IMR-90 (cell line): ENCODE measurements around the gene RAI2. TPM values are rescaled to one million over a fixed set of nuclear protein-coding genes. Genes with fewer than 3 reads are reported as not detected.

Experiments used
- ATAC-seq: fragments of 200-7000 bp; cut with Tn5 transposase; 2 replicates; pipeline ENCODE4 v1.9.1; 2020; ENCODE audit warnings: low read depth, mild to moderate bottlenecking, moderate library complexity
- BruUV-seq: library from RNA; stranded (reverse); fragments of 400-500 nt; replicated peaks from 2 replicates; lab custom pipeline; 2021; lab: Mats Ljungman, UMichigan
- CTCF ChIA-PET: fragments of 300-600 bp; formaldehyde crosslinking; extraction: SDS; loops from one replicate; lab custom pipeline; 2021; ENCODE audit warnings: antibody characterized with exemption; lab: Yijun Ruan, JAX
- POLR2A ChIA-PET: fragments of 300-600 bp; sonication (Branson Sonifier 250); formaldehyde crosslinking; loops from one replicate; lab custom pipeline; 2022; ENCODE audit warnings: antibody characterized with exemption; ENCODE audit not compliant: unreplicated experiment; lab: Charles Lee
- DNase-seq: peaks from one replicate; pipeline ENCODE4 v3.0.0; 2013
- H2AFZ ChIP-seq: replicated peaks from 2 replicates; pipeline ENCODE3; 2013; ENCODE audit warnings: low read length, mild to moderate bottlenecking; ENCODE audit not compliant: poor library complexity
- H2AK5ac ChIP-seq: 2 replicates; pipeline ENCODE4 v1.6.1; 2013; ENCODE audit warnings: low read depth, low read length, inconsistent platforms
- H2AK9ac ChIP-seq: replicated peaks from 2 replicates; pipeline ENCODE3; 2013; ENCODE audit warnings: mild to moderate bottlenecking, low read depth, low read length, moderate library complexity; ENCODE audit not compliant: poor library complexity
- H2BK120ac ChIP-seq: 2 replicates; pipeline ENCODE4 v1.6.1; 2013; ENCODE audit warnings: low read depth, low read length, inconsistent platforms
- H2BK15ac ChIP-seq: 3 replicates; pipeline ENCODE4 v1.6.1; 2013; ENCODE audit warnings: low read depth, low read length, inconsistent platforms
- H2BK20ac ChIP-seq: 2 replicates; pipeline ENCODE4 v1.6.1; 2013; ENCODE audit warnings: low read depth, mild to moderate bottlenecking, inconsistent platforms, low read length, moderate library complexity
- H2BK5ac ChIP-seq: 2 replicates; pipeline ENCODE4 v1.6.1; 2013; ENCODE audit warnings: mild to moderate bottlenecking, low read depth, low read length, inconsistent platforms; ENCODE audit not compliant: poor library complexity, severe bottlenecking
- H3K14ac ChIP-seq: replicated peaks from 2 replicates; pipeline ENCODE4 v1.6.1; 2013; ENCODE audit warnings: low read depth, low read length, inconsistent platforms
- H3K18ac ChIP-seq: 2 replicates; pipeline ENCODE4 v1.6.1; 2013; ENCODE audit warnings: low read depth, low read length, control low read depth
- H3K23ac ChIP-seq: 2 replicates; pipeline ENCODE4 v1.6.1; 2013; ENCODE audit warnings: low read depth, low read length, inconsistent platforms
- H3K27ac ChIP-seq: 2 replicates; pipeline ENCODE4 v1.5.1; 2013; ENCODE audit warnings: mild to moderate bottlenecking, control low read depth, low read length; ENCODE audit not compliant: insufficient read depth
- H3K27me3 ChIP-seq: 2 replicates; pipeline ENCODE4 v1.6.1; 2013; ENCODE audit warnings: low read length; ENCODE audit not compliant: control insufficient read depth, insufficient read depth
- H3K36me3 ChIP-seq: 2 replicates; pipeline ENCODE4 v1.6.1; 2013; ENCODE audit warnings: low read length, mixed read lengths; ENCODE audit not compliant: control insufficient read depth, insufficient read depth
- H3K4ac ChIP-seq: 2 replicates; pipeline ENCODE4 v1.6.1; 2013; ENCODE audit warnings: low read depth, low read length, inconsistent platforms
- H3K4me1 ChIP-seq: 2 replicates; pipeline ENCODE4 v1.6.1; 2013; ENCODE audit warnings: low read length, mixed read lengths; ENCODE audit not compliant: control insufficient read depth, insufficient read depth
- H3K4me2 ChIP-seq: 2 replicates; pipeline ENCODE4 v1.6.1; 2013; ENCODE audit warnings: low read depth, mild to moderate bottlenecking, control low read depth, low read length, moderate library complexity
- H3K4me3 ChIP-seq: 2 replicates; pipeline ENCODE4 v1.5.1; 2013; ENCODE audit warnings: low read depth, mild to moderate bottlenecking, control low read depth, low read length, moderate library complexity; ENCODE audit not compliant: insufficient read depth
- H3K56ac ChIP-seq: 2 replicates; pipeline ENCODE4 v1.6.1; 2013; ENCODE audit warnings: low read length, inconsistent platforms; ENCODE audit not compliant: insufficient read depth; ENCODE audit errors: extremely low read depth
- H3K79me1 ChIP-seq, 2 experiments: 2 replicates each; pipeline ENCODE4 v1.6.1; 2013; ENCODE audit warnings: low read length in 2 of 2, inconsistent platforms in 1 of 2, low read depth in 1 of 2
- H3K9ac ChIP-seq: 2 replicates; pipeline ENCODE4 v1.6.1; 2013; ENCODE audit warnings: low read depth, low read length, control low read depth
- H3K9me1 ChIP-seq: 2 replicates; pipeline ENCODE4 v1.6.1; 2013; ENCODE audit warnings: low read length, inconsistent platforms; ENCODE audit not compliant: insufficient read depth
- H3K9me3 ChIP-seq: 2 replicates; pipeline ENCODE4 v1.6.1; 2013; ENCODE audit warnings: low read length; ENCODE audit not compliant: control insufficient read depth, insufficient read depth
- H4K20me1 ChIP-seq: 2 replicates; pipeline ENCODE4 v1.6.1; 2013; ENCODE audit warnings: low read length, inconsistent platforms; ENCODE audit not compliant: insufficient read depth
- H4K5ac ChIP-seq: 2 replicates; pipeline ENCODE4 v1.6.1; 2013; ENCODE audit warnings: mild to moderate bottlenecking, low read depth, low read length, control low read depth
- H4K8ac ChIP-seq, 2 experiments: 2 replicates each; pipeline ENCODE4 v1.6.1; 2013; ENCODE audit warnings: low read depth in 2 of 2, low read length in 2 of 2, control low read depth in 1 of 2, inconsistent platforms in 1 of 2
- H4K91ac ChIP-seq: 2 replicates; pipeline ENCODE4 v1.6.1; 2013; ENCODE audit warnings: low read depth, low read length, inconsistent platforms; ENCODE audit not compliant: insufficient read depth
- BHLHE40 ChIP-seq: fragments of 150-350 bp; IDR thresholded peaks from 2 replicates; pipeline ENCODE4 v1.6.1; 2016; ENCODE audit warnings: mild to moderate bottlenecking, low read depth, low read length
- CEBPB ChIP-seq: IDR thresholded peaks from 2 replicates; pipeline ENCODE4 v1.6.1; 2012; ENCODE audit warnings: low read depth, low read length, improper control_type of control experiment
- CHD1 ChIP-seq: IDR thresholded peaks from 2 replicates; pipeline ENCODE4 v1.6.1; 2012; ENCODE audit warnings: low read depth, low read length, improper control_type of control experiment
- CTCF ChIP-seq: conservative IDR thresholded peaks from 2 replicates; pipeline ENCODE4 v1.5.1; 2012; ENCODE audit warnings: mild to moderate bottlenecking, low read depth, low read length, improper control_type of control experiment
- MAFK ChIP-seq: IDR thresholded peaks from 2 replicates; pipeline ENCODE4 v1.6.1; 2012; ENCODE audit warnings: low read depth, low read length, improper control_type of control experiment
- RAD21 ChIP-seq: IDR thresholded peaks from 2 replicates; pipeline ENCODE4 v1.6.1; 2012; ENCODE audit warnings: low read length, improper control_type of control experiment
- RFX5 ChIP-seq: IDR thresholded peaks from 2 replicates; pipeline ENCODE4 v1.8.0; 2012; ENCODE audit warnings: low read depth, mild to moderate bottlenecking, low read length, moderate library complexity
- SMC3 ChIP-seq: fragments of 150-350 bp; IDR thresholded peaks from 2 replicates; pipeline ENCODE4 v1.6.1; 2016; ENCODE audit warnings: low read depth, mild to moderate bottlenecking, antibody characterized with exemption, low read length, moderate library complexity
- WGBS, 2 experiments: methylation state at CpG; one replicate each; pipeline versions ENCODE4 v1.1.5 to v1.1.7; 2013; ENCODE audit warnings: missing lambda C conversion rate in 2 of 2; ENCODE audit not compliant: insufficient read length in 1 of 2; ENCODE audit errors: extremely low coverage in 2 of 2; 5-methylcytosine and 5-hydroxymethylcytosine counted together
- dilution Hi-C: fragments of 300-500 bp; cut with HindIII; formaldehyde crosslinking; loops from one replicate; pipeline ENCODE4 v1.14.3; 2018; ENCODE audit warnings: low sequenced_read_pairs; ENCODE audit not compliant: unreplicated experiment
- in situ Hi-C: fragments of 300-500 bp; cut with MboI; formaldehyde crosslinking; loops from 3 replicates; pipeline ENCODE4 v1.14.3; 2019; ENCODE audit warnings: low sequenced_read_pairs, inconsistent platforms, mixed read lengths
- intact Hi-C: fragments of 100-400 bp; cut with micrococcal nuclease; formaldehyde crosslinking; loops from 2 replicates; pipeline ENCODE4 v1.10.0; 2022
- polyA plus RNA-seq, 3 experiments: library from polyadenylated mRNA; depleted of rRNA; stranded (reverse); fragments of >200 nt; gene quantifications; 2 replicates each; pipeline ENCODE4 v1.2.3, GENCODE V29; 2012; ENCODE audit warnings: low replicate concordance in 1 of 3
- total RNA-seq: library from RNA; depleted of rRNA; stranded (reverse); fragments of >200 nt; gene quantifications from 2 replicates; pipeline ENCODE4 v1.2.3, GENCODE V29; 2012

Gene RAI2
- total and polyA plus RNA-seq, 2 of the 4 experiments (the other 2 are of a cell fraction): 0.07 TPM; not detected in 1

GRCh38 chrX:17787557-17787956 lies 73.5 kb downstream of the RAI2 start:
- TF ChIP-seq CHD1 (no peak), RFX5 (no peak), MAFK (no peak), CTCF (no peak), CEBPB (no peak), BHLHE40 (no peak), RAD21 (no peak), SMC3 (no peak)
- Histone ChIP-seq H2AFZ (no peak overlapping the region), H4K91ac (no peak overlapping the region), H3K27me3 (no peaks in the 10 kb centered on the region; the same call in 1 of the 2 replicates), H2AK9ac (no peak overlapping the region), H3K14ac (no peak overlapping the region), H2BK120ac (no peak overlapping the region), H3K56ac (no peak overlapping the region), H2AK5ac (no peak overlapping the region), H3K18ac (no peak overlapping the region), H3K4me3 (no peak overlapping the region), H2BK5ac (no peak overlapping the region), H4K5ac (no peak overlapping the region), H3K9me1 (no peaks in the 10 kb centered on the region), H3K9me3 (no peaks in the 10 kb centered on the region), H3K9ac (no peak overlapping the region), H3K4me1 (no peaks in the 10 kb centered on the region), H4K20me1 (no peaks in the 10 kb centered on the region), H3K4ac (no peak overlapping the region), H3K4me2 (no peak overlapping the region), H3K27ac (no peak overlapping the region), H2BK20ac (no peak overlapping the region), H2BK15ac (no peak overlapping the region), H4K8ac (no peak overlapping the region), H3K36me3 (no peaks in the 10 kb centered on the region), H3K79me1 (no peaks in the 10 kb centered on the region), H3K23ac (no peak overlapping the region)
- BruUV-seq: no TSS peak
- POLR2A ChIA-PET: no interaction called here
- no peak for ATAC-seq
- CTCF ChIA-PET: no interaction called here
- dilution Hi-C loops (no loop called here), in situ Hi-C loops (no loop called here), intact Hi-C loops (loop anchor here (10.0 kb wide), 1 partner anchor 427 kb away; no protein-coding TSS in a partner anchor)
- DNase-seq: no peak
- no CpG with 5 or more reads among the region's 11 CpGs for WGBS, 2 experiments
